Testis (tissue), 2 donors: ENCODE measurements around the gene AVP.

ENCODE experiments used
- CTCF ChIP-seq, 3 experiments: fragments of 450-650 bp in 2 of 3; fragments of 200-600 bp in 1 of 3; sonication (generic) in 1 of 3; IDR thresholded peaks; one replicate each; pipeline ENCODE4 v1.5.1; 2016 to 2019; ENCODE audit warnings: antibody characterized with exemption in 3 of 3, mild to moderate bottlenecking in 2 of 3, moderate library complexity in 1 of 3
- POLR2A ChIP-seq: fragments of 450-650 bp; IDR thresholded peaks from one replicate; pipeline ENCODE4 v1.6.1; 2017; ENCODE audit warnings: antibody characterized with exemption, mild to moderate bottlenecking, moderate library complexity

DNA sequence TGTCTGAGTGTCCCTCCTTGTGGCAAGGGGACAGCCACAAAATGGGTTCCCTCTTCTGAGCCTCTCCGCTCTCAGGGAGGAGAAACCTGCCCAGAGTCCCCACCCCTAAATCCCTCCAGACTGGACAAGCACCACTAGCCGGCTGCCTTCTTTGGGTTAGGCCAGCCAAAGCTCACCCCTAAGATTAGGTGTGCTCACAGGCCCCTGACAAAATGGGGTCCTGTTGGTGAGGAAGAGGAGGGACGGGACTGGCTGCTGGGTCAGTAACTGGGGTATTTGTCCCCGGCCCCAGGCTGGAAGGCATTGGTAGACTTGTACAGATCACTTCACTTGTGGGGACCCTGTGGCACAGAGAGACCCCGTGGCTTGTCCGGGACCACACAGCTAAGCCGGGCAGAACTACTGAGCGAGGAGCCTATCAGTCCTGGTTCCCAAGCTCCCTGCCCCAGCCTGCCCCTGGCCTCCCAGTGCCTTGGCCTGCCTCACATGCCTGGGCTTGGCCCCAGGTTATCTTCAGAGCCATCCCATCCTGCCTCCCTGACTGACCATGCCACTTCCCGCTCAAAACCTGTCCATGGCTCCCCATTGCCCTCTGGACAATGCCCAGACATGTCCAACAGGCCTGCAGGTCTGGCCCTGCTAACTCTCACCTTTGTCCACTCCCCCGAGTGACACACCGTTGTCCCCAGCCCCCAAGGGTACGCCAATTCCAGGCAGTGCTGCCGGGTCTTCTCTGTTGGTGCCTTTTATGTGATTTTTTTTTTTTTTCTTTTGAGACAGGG is 10.5 kb upstream of the AVP start:
- TF ChIP-seq CTCF (IDR thresholded peaks at IDR 0.05) (no peak), POLR2A (no peak)
